ENCODE data around the gene NT5DC2.
"Not testable (repeated sequence)": the region's sequence is repeated elsewhere in the genome, so short reads cannot be mapped to it uniquely, and the experiment has no call there.

Gene NT5DC2

GRCh38 chr3:52537726-52538421 lies 4.2 kb upstream of the NT5DC2 start:
- no peak for DNase-seq (ENCODE audit: low read depth in 1 of 2, low spot score in 1 of 2)

DNA sequence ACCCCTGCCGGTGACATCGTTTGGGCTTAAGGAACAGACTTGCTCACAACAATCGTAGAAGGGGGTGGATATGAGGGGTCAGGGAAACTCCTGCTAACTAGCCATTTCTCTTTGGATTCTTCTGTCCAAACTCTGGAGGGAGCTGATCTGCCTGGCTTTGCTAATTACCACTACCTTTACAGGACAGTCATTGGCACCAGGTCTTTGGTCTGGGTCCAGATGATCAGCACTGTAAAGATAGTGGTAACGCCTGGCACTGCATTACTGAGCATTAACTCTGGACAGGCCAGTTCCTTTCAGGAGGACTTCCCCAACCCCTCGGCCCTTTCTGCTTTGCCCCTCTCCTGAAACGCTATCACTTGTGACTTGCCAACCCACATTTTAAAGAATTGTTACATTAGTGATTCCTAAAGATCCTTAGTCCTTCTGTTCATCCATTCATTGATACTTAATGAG lies 3.5 kb upstream of the NT5DC2 start:
- no peak for DNase-seq (ENCODE audit: low read depth in 1 of 2, low spot score in 1 of 2)

DNA sequence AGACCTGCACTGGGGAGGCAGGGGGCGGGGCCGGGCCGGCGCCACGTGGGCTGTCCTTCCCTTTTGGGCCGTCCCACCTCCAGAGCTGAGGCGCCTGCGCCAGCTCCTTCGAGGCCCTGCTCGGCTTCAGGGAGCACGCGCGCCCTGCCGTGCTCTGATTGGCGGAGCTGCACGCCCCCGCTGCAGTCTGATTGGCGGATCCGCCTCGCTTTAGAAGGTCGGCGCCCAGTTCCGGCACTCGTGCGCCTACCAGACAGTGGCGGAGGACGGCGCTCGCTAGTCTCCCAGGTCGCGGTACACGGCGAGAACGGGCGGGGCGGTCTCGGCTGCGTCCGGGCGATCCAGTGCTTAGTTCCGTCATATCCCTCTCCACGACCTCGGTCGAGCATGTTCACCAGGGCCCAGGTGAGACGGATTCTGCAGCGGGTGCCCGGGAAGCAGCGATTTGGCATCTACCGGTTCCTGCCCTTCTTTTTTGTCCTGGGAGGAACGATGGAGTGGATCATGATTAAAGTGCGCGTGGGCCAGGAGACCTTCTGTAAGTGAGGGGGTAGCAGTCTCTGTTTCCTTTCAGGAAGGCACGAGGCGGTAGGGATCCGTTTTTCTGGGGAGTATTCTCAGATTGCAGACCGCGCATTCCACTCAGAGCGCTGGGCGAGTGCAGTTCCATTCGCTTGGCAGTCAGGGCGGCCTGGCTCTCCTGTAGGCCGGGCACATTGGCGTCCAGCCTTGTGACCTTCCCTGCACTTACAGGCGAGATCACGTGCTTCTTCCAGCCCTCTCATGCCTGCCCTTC lies 2.9 kb upstream of the NT5DC2 start, which contains the start of gene UQCC5:
Gene UQCC5, plus strand, starts transcription at position 237 of the 796 bp plus-strand sequence. Its CDS starts 151 bp downstream, at position 388.
- peak; percentile 94 to 96 for DNase-seq (ENCODE audit: low read depth in 1 of 2, low spot score in 1 of 2)

DNA sequence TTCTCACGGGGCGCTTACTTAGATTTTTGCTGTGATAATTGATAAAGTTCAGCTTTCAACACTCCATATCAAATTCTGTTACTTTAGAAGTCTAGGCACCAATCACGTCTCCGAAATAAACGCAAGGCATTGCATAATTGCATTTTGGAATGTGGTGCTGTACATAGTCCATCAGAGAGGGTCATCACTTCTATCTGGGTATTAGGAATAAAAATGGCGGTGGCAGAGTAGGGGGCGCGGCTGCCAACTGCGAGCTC lies 2.4 kb upstream of the NT5DC2 start:
- DNase-seq (ENCODE audit: low read depth in 1 of 2, low spot score in 1 of 2) = no peak

DNA sequence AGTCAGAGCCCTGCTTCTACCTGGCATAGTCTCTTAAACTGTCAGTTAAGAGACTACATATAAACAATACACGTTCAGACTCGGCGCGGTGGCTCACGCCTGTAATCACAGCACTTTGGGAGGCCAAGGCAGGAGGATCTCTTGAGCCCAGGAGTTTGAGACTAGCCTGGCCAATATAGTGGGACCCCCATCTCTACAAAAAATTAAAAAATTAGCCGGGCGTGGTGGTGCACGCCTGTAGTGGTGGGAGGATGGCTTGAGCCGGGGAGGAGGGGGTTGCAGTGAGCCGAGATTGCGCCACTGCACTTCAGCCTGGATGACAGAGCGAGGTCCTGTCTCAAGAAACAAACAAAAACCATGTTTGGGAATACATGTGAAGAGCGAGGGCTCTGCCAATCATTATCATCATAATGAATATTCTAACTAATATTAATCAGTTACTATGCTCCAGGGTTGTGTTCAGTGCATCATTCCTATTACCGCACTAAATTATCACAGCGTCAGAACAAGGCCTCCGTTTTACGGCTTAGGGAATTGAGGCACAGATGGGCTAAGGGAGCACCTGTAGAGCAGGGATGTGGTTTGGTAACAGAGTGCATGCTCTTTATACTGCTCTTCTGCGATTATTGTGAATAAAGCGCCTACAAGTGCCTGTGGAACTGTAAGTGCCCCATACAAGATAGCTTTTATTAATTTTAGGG lies 1.9 kb upstream of the NT5DC2 start:
- no peak for DNase-seq (ENCODE audit: low read depth in 1 of 2, low spot score in 1 of 2)

DNA sequence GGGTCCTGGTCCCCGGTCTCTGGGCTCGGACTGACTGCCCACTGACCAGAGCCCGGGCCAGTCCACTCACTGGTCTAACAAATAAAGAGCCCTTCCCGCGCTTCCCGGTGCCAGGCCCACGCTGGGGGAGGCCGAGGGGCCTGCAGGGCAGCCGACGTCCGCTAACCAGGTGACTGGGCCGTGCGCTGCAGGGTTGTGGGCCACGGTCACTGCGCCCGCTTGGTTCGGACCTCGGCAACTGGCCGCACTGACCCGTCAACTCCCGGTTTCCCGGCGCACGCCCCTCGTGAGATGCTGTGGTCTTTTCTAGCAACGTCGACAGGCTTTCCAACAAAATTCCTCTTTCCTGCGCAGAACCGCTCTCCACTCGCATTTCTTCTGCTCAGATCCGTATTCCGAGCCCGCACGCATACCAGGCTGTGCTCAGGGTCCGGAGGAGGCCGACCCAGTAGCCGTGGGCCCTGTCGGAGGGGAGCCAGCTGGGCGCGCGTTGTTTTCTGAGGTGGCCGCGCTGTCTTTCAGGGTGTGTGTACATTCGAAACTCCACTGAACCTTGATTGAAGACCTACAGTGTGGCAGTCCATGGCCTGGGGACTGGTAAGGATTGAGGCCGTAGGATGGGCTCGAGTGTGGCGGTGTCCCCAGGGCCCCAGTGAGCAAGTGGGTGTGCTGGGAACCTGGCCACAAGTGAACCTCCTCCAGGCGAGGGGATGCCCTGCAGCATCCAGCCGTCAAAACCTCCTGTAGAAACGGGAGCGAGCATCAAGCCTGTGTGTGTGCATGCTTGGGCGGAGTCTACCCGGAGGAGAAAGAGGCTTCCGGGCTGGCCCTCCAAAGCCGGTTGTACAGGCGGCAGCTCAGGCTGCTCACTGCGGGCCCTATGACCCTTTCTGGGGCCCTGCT lies 875 bp upstream of the NT5DC2 start:
- DNase-seq (ENCODE audit: low read depth in 1 of 2, low spot score in 1 of 2) = no peak

- no peak for DNase-seq (ENCODE audit: low read depth in 1 of 2, low spot score in 1 of 2)
These were observed 627 bp downstream of the NT5DC2 start for GRCh38 chr3:52532838-52533622.

- no peak for DNase-seq (ENCODE audit: low read depth in 1 of 2, low spot score in 1 of 2)
These were observed 1.2 kb downstream of the NT5DC2 start for GRCh38 chr3:52532517-52532837.

- DNase-seq (ENCODE audit: low read depth in 1 of 2, low spot score in 1 of 2) = no peak
These were observed 1.7 kb downstream of the NT5DC2 start for GRCh38 chr3:52531860-52532516.

DNA sequence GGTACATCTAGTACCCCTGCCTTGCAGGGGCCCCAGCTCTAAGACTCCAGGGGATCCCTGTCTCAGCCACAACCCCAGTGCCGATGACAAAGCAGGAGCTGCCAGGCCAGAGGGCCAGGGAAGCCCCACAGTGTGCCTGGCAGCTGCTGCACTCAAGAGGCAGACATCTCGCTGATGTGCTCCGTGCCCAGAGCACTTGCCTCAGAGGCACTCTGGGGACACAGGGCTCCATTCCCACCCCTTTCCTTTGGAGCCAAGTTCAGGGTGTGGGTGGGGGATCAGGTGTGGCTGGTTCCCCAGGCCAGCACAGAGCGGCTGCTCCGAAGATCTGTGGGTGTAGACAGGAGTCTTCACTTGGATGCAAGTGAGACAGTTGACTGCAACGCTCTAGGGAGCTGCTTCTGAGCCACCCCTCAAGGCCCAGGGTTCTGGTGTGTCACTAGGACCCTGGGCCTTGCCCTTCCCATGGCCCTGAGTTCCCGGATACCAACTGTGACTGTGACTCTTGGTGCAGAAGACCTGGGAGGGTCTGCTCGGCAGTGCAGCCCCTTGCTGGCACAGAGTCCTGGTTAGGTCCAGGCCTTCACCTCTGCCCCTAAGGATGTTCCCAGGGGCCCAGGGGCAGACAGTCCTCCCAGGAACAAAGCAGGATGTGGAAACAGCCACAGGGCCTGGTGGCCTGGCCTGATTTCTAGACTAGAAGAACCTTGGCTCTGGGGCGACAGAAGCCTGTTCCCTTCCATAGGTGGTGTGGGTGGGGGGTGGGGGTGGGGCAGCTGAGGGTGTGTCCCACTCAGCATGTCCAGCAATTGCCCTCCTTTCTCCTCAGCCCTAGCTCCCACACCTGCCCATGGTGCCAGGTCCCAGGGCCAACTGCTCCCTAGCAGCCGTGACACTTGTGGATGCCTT lies 2.5 kb downstream of the NT5DC2 start:
- no peak for DNase-seq (ENCODE audit: low read depth in 1 of 2, low spot score in 1 of 2)

DNA sequence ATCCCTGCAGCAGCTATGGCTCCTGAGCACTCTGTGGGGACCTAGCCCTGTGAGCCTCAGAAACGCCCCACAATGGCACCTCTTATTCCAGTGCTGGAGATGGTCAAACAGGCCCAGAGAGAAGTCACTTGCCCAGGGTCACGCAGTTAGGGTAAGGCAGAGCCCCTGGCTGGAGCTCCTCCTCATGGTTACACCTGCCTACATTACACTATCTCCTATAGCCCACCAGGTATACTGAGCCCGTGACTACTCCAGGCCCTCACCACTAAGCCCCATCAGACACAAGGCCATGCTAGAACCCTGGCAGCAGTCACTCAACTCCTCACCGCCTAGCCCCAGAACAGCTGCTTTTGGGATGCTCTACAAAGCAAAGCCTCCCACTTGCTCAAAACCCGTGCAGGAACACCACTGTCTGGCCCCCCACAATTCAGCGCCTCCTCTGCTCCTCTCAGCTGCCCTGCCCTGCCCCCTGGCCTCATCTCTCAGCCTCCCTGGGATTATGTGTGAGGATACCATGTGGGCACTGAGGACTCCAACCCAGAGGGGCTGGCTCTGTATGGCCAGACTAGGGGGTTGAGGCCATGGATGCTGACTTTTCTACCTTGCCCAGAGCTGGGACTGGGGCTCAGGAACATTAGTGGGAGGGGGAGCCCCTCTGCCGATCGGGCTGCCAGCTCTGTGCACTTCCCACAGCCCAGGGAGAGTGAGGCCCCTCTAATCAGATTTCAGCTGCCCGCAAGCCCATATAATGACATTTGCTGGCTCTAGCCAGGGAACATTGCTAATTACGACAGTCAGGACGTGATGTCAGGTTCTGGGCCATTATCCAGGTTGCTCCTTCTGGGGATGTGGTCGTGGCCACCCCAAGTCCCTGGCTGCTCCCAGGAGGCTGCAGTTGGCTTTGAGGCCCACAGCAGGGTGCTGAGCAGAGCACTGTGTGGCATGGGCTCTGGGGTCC lies 4.0 kb downstream of the NT5DC2 start:
- DNase-seq (ENCODE audit: low read depth in 1 of 2, low spot score in 1 of 2) = no peak

DNA sequence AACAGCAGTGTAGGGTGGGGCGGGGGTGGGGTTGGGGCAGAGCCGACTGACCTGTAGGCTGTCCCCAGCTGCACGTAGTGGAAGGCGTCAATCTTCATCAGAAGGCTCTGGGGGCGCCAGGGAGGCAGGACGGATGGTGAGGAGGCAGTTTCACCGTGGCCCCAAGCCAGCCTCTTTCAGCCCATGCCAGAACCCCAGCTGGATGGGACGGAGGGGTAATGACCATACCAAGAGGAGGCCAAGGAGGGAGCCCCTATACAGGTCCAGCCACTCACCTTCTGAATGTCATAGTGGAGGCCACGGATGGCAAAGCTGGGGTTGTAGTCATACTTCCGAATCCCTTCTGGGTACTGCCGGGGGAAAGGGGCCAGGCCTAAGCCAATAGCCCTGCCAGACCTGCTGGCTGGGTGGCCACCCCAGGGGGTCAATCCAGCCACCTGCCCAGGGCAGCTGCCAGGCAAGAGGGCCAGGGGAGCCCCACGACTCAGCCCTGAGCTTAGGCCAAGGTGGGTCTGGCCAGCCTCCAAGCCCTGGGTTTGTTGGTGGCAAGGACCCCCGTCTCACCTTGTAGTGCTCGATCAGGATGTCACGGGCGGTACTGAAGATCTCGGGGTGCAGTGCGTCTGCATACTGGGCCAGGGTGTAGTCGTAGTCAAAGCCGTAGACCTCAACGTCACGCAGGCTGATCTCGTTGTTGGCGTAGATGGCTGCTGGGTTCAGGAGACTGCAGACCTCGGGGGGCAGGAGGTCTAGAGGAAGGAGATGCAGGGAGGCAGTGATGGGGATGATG lies 4.9 kb downstream of the NT5DC2 start:
- no peak for DNase-seq (ENCODE audit: low read depth in 1 of 2, low spot score in 1 of 2)

GRCh38 chr3:52527732-52528585 lies 5.7 kb downstream of the NT5DC2 start:
- no peak for DNase-seq (ENCODE audit: low read depth in 1 of 2, low spot score in 1 of 2)

- DNase-seq (ENCODE audit: low read depth in 1 of 2, low spot score in 1 of 2) = no peak
These were observed 6.5 kb downstream of the NT5DC2 start for GRCh38 chr3:52527039-52527731.

- DNase-seq (ENCODE audit: low read depth in 1 of 2, low spot score in 1 of 2) = not testable (repeated sequence)
These were observed 7.0 kb downstream of the NT5DC2 start for GRCh38 chr3:52526671-52527038.

Measured in activated CD4-positive, alpha-beta T cell treated with anti-CD3 and anti-CD28 coated beads, Interleukin-2, amount 50 U/mL, for 24 hours (primary cell).